SK-N-SH (cell line): ENCODE data around the gene HECTD4. TPM values are rescaled to one million over a fixed set of nuclear protein-coding genes. Genes with fewer than 3 reads are reported as not detected.

ENCODE experiments used
- CTCF ChIA-PET: fragments of 300-600, 350-600 bp; formaldehyde crosslinking; extraction: SDS; loops from one replicate; lab custom pipeline; 2021; lab: Yijun Ruan, JAX
- POLR2A ChIA-PET: fragments of 350-600 bp; sonication (Branson Sonifier 250); formaldehyde crosslinking; extraction: SDS; loops from one replicate; lab custom pipeline; 2020; ENCODE audit warnings: antibody characterized with exemption, inconsistent platforms; lab: Yijun Ruan, JAX
- DNase-seq: peaks from one replicate; pipeline ENCODE4 v3.0.0; 2012
- H2AFZ ChIP-seq: fragments of 200-600 bp; sonication (generic); 2 replicates; pipeline ENCODE4 v1.8.1; 2016; ENCODE audit warnings: antibody characterized with exemption, mild to moderate bottlenecking, low read depth
- H3F3A ChIP-seq: fragments of 200-600 bp; sonication (generic); replicated peaks from 2 replicates; pipeline ENCODE3; 2016; ENCODE audit warnings: antibody characterized with exemption, mild to moderate bottlenecking; ENCODE audit not compliant: insufficient read depth
- H3K27ac ChIP-seq, 2 experiments: fragments of 200-500 bp in 1 of 2; fragments of 200-600 bp in 1 of 2; sonication (Bioruptor generic) in 1 of 2; sonication (generic), shearing (Covaris generic) in 1 of 2; 2 replicates each; pipeline versions ENCODE4 v1.5.1 to v1.6.1; 2014 to 2016; ENCODE audit warnings: low read depth in 2 of 2, inconsistent platforms in 1 of 2, low read length in 1 of 2, mild to moderate bottlenecking in 1 of 2, mixed read lengths in 1 of 2
- H3K27me3 ChIP-seq: fragments of 200-600 bp; sonication (generic), shearing (Covaris generic); 2 replicates; pipeline ENCODE4 v1.6.1; 2016; ENCODE audit warnings: mixed run types; ENCODE audit not compliant: insufficient read depth
- H3K36me3 ChIP-seq, 2 experiments: fragments of 200-500 bp in 1 of 2; fragments of 200-600 bp in 1 of 2; sonication (Bioruptor generic) in 1 of 2; sonication (generic) in 1 of 2; replicated peaks in 1 of 2; 2 replicates each; pipeline versions ENCODE3 to v1.5.1; 2014 to 2016; ENCODE audit warnings: low read length in 1 of 2, mild to moderate bottlenecking in 1 of 2; ENCODE audit not compliant: insufficient read depth in 2 of 2, control insufficient read depth in 1 of 2
- H3K4me1 ChIP-seq, 2 experiments: fragments of 200-500 bp in 1 of 2; fragments of 200-600 bp in 1 of 2; sonication (Bioruptor generic) in 1 of 2; sonication (generic), shearing (Covaris generic) in 1 of 2; 2 replicates each; pipeline versions ENCODE4 v1.5.1 to v1.6.1; 2014 to 2016; ENCODE audit warnings: low read depth in 1 of 2, low read length in 1 of 2, mixed run types in 1 of 2; ENCODE audit not compliant: insufficient read depth in 2 of 2, control insufficient read depth in 1 of 2
- H3K4me2 ChIP-seq: fragments of 200-600 bp; sonication (generic), shearing (Covaris generic); 2 replicates; pipeline ENCODE4 v1.6.1; 2017; ENCODE audit warnings: mixed run types
- H3K4me3 ChIP-seq, 2 experiments: fragments of 200-500 bp in 1 of 2; fragments of 200-600 bp in 1 of 2; sonication (Bioruptor generic) in 1 of 2; sonication (generic), shearing (Covaris generic) in 1 of 2; 2 replicates each; pipeline versions ENCODE4 v1.5.1 to v1.8.1; 2014 to 2016; ENCODE audit warnings: low read depth in 2 of 2, inconsistent platforms in 1 of 2, low read length in 1 of 2, mild to moderate bottlenecking in 1 of 2, mixed read lengths in 1 of 2, moderate library complexity in 1 of 2
- H3K79me2 ChIP-seq: fragments of 200-600 bp; sonication (generic); 2 replicates; pipeline ENCODE4 v1.8.1; 2017; ENCODE audit warnings: mild to moderate bottlenecking; ENCODE audit not compliant: insufficient read depth
- H3K9ac ChIP-seq: fragments of 200-600 bp; sonication (generic); 2 replicates; pipeline ENCODE4 v1.6.1; 2017; ENCODE audit warnings: mixed run types
- H3K9me2 ChIP-seq: fragments of 200-600 bp; sonication (generic); 2 replicates; pipeline ENCODE4 v1.6.1; 2017; ENCODE audit warnings: mixed run types
- H3K9me3 ChIP-seq: fragments of 200-600 bp; sonication (generic); 2 replicates; pipeline ENCODE4 v1.6.1; 2017; ENCODE audit warnings: mixed run types, mild to moderate bottlenecking, moderate library complexity
- H4K20me1 ChIP-seq: fragments of 200-600 bp; sonication (generic); 2 replicates; pipeline ENCODE4 v1.6.1; 2017; ENCODE audit warnings: mild to moderate bottlenecking, mixed run types; ENCODE audit not compliant: insufficient read depth
- CHD2 ChIP-seq: fragments of 150-350 bp; IDR thresholded peaks from 2 replicates; pipeline ENCODE4 v1.6.1; 2018; ENCODE audit warnings: low read length; ENCODE audit not compliant: partially characterized antibody
- ELF1 ChIP-seq: IDR thresholded peaks from 2 replicates; pipeline ENCODE4 v1.4.0; 2012
- EP300 ChIP-seq, 2 experiments: IDR thresholded peaks; 2 replicates each; pipeline versions ENCODE4 v1.4.0 to v1.6.1; 2012; ENCODE audit warnings: borderline replicate concordance in 1 of 2, low read depth in 1 of 2, low read length in 1 of 2
- FOSL2 ChIP-seq: IDR thresholded peaks from 2 replicates; pipeline ENCODE4 v1.4.0; 2012; ENCODE audit warnings: low read depth, mild to moderate bottlenecking, moderate library complexity, borderline replicate concordance
- FOXJ3 ChIP-seq: sonication (generic); formaldehyde crosslinking; IDR thresholded peaks from 2 replicates; pipeline ENCODE4 v1.5.1; 2020; ENCODE audit warnings: mild to moderate bottlenecking, missing genetic modification reagents
- FOXM1 ChIP-seq: IDR thresholded peaks from 2 replicates; pipeline ENCODE4 v1.4.0; 2012; ENCODE audit warnings: low read depth, mild to moderate bottlenecking
- GABPA ChIP-seq: IDR thresholded peaks from 2 replicates; pipeline ENCODE4 v1.4.0; 2012; ENCODE audit warnings: low read depth, mild to moderate bottlenecking
- GATA2 ChIP-seq: sonication (generic); formaldehyde crosslinking; IDR thresholded peaks from 2 replicates; pipeline ENCODE4 v1.5.0; 2020; ENCODE audit warnings: mild to moderate bottlenecking, missing genetic modification reagents
- JUND ChIP-seq: IDR thresholded peaks from 2 replicates; pipeline ENCODE4 v1.4.0; 2012
- MEF2A ChIP-seq: IDR thresholded peaks from 2 replicates; pipeline ENCODE4 v1.4.0; 2012; ENCODE audit warnings: low read depth, borderline replicate concordance
- NFIC ChIP-seq: IDR thresholded peaks from 2 replicates; pipeline ENCODE4 v1.4.0; 2012; ENCODE audit warnings: borderline replicate concordance
- NRF1 ChIP-seq: IDR thresholded peaks from 2 replicates; pipeline ENCODE4 v1.6.1; 2012; ENCODE audit warnings: low read depth, mild to moderate bottlenecking, low read length
- TAF1 ChIP-seq: IDR thresholded peaks from 2 replicates; pipeline ENCODE4 v1.6.1; 2012; ENCODE audit warnings: low read depth, mild to moderate bottlenecking, low read length, moderate library complexity, borderline replicate concordance
- YY1 ChIP-seq: IDR thresholded peaks from 2 replicates; pipeline ENCODE4 v1.4.0; 2012; ENCODE audit warnings: low read depth, mild to moderate bottlenecking
- WGBS: methylation state at CpG from one replicate; pipeline ENCODE4 v1.1.6; 2017; ENCODE audit warnings: low lambda C conversion rate; 5-methylcytosine and 5-hydroxymethylcytosine counted together
- polyA plus RNA-seq, 3 experiments: library from polyadenylated mRNA; depleted of rRNA; stranded (reverse); fragments of >200 nt; gene quantifications; 2 replicates each; pipeline ENCODE4 v1.2.3, GENCODE V29; 2012
- TF ChIP-seq, protein P1 (sequence below): IDR thresholded peaks from 2 replicates; pipeline ENCODE4 v1.4.0; 2012; ENCODE audit warnings: low read depth
- TF ChIP-seq, protein P2 (sequence below): IDR thresholded peaks from 2 replicates; pipeline ENCODE4 v1.4.0; 2012; ENCODE audit warnings: low read depth, borderline replicate concordance
- TF ChIP-seq, protein P3 (sequence below): IDR thresholded peaks from 2 replicates; pipeline ENCODE4 v1.4.0; 2012; ENCODE audit warnings: low read depth, borderline replicate concordance
- TF ChIP-seq, protein P4 (sequence below): fragments of 150-350 bp; IDR thresholded peaks from 2 replicates; pipeline ENCODE4 v1.6.1; 2016; ENCODE audit warnings: mild to moderate bottlenecking, low read depth, low read length
- TF ChIP-seq, protein P5 (sequence below): IDR thresholded peaks from 2 replicates; pipeline ENCODE4 v1.6.1; 2012; ENCODE audit warnings: mild to moderate bottlenecking, low read depth, low read length, moderate library complexity

The HECTD4 gene
- polyA plus RNA-seq, 1 of the 3 experiments (the other 2 are of a cell fraction), result 14.6 TPM

DNA sequence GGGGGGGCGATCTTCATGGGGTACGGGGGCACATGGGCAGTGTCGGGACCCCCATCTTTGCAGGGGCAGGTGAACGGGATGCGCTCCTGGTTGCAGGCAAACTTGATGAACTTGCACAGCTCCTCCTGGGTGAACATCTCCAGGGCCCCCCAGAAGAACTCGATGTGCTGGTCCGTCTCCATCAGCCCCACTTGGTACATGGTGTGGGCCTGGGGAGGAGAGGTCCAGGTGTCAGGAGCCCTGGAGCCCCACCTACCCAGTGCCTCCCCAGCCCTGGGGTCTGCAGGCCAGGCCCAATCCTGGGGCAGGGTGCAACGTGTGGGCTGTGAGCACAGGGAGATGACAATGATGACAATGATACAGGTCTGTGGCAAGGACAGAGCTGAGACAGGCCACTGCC is 219.2 kb downstream of the HECTD4 start (continued):
- no peak for TF ChIP-seq MEF2A
- TF ChIP-seq, all 33 proteins: peak for 0

DNA sequence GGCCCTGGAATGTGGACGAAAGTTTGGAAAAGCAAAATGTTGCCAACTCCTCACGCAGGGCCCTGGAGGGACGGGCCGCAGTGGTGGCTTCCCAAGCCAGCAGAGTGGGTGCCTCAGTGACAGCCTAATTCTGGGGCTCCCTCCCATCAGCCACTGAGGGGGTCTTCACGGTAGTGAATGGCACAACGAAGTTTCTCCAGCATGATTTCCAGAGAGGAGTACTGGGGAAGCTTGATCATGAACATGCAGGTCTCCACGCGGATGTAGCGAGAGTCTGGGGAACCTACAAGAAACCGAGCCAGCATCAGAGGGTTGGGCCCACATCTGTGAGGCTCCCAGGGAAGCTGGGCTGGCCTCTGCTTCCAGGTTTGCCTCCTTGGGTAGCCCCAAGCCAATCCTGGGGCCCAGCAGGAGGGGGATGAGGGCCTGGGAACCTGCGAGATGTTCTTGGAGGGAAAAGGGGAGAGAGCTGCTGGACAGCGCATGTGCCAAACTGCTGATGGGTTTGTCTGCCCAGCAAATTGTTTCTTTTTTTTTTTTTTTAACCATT is 219.9 kb downstream of the HECTD4 start:
- Histone ChIP-seq H3K27ac (no peak overlapping the region), H3K4me2 (no peak overlapping the region), H3K4me3 (no peak overlapping the region), H3K9ac (no peak overlapping the region), H3K27me3 (no peaks in the 10 kb centered on the region), H4K20me1 (no peaks in the 10 kb centered on the region), H3K79me2 (no peaks in the 10 kb centered on the region), H3F3A (no peaks in the 10 kb centered on the region), H3K4me1 (no peaks in the 10 kb centered on the region), H3K36me3 (peaks cover 10 to 44% of the 10 kb centered on the region in 2 experiments), H3K9me2 (no peaks in the 10 kb centered on the region), H3K9me3 (no peaks in the 10 kb centered on the region), H2AFZ (no peak overlapping the region)
- WGBS, result 96% methylated on average over 8 of the region's 12 CpGs
- TF ChIP-seq JUND (no peak), ELF1 (no peak), FOXM1 (no peak), TAF1 (no peak), EP300 (IDR thresholded peaks at IDR 0.05; ENCODE audit: borderline replicate concordance in 1 of 2, low read depth in 1 of 2, low read length in 1 of 2) (no peak), GABPA (no peak), NRF1 (no peak), YY1 (no peak), MEF2A (no peak), NFIC (no peak)
- TF ChIP-seq, protein P1, sequence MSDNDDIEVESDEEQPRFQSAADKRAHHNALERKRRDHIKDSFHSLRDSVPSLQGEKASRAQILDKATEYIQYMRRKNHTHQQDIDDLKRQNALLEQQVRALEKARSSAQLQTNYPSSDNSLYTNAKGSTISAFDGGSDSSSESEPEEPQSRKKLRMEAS, result no peak
- ChIA-PET CTCF (no interaction called here), POLR2A (no interaction called here)
- DNase-seq, result no peak

DNA sequence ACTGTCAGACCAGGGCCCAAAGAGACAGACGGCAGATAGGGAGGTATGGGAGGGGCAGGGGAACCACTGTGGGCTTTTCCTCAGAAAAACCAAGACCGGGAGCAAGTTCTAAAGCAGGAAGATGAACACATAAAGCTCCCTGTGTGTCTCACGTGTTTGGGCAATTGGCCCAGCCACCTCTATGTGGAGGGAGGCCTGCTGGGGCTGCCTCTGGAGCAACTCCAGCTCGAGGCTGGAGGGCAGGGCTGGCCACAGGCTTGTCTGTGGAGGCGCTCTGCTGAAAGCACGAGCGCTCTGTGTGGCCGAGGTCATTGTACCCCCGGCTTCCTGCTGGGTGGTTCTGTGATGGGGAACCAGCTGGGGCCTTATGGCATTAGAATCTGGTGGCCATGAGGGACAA is 220.5 kb downstream of the HECTD4 start:
- no peak overlapping the region for H2AFZ ChIP-seq
- no peaks in the 10 kb centered on the region for H3K9me2 ChIP-seq
- no peak overlapping the region for H3K4me2 ChIP-seq
- 79% methylated on average over 9 of the region's 9 CpGs for WGBS
- CTCF ChIA-PET, result no interaction called here
- no peaks in the 10 kb centered on the region for H3K4me1 ChIP-seq
- DNase-seq, result no peak
- H3K27ac ChIP-seq, result no peak overlapping the region
- no peaks in the 10 kb centered on the region for H3K9me3 ChIP-seq
- H3F3A ChIP-seq, result no peaks in the 10 kb centered on the region
- H3K9ac ChIP-seq, result no peak overlapping the region
- H3K79me2 ChIP-seq, result no peaks in the 10 kb centered on the region
- peaks cover 15 to 44% of the 10 kb centered on the region in 2 experiments for H3K36me3 ChIP-seq
- no peaks in the 10 kb centered on the region for H4K20me1 ChIP-seq
- H3K27me3 ChIP-seq, result no peaks in the 10 kb centered on the region
- no peak overlapping the region for H3K4me3 ChIP-seq
- POLR2A ChIA-PET, result no interaction called here
- TF ChIP-seq CHD2 (no peak), FOXJ3 (CRISPR knock-in tag) (no peak), EP300 (IDR thresholded peaks at IDR 0.05; ENCODE audit: borderline replicate concordance in 1 of 2, low read depth in 1 of 2, low read length in 1 of 2) (no peak), MEF2A (no peak), ELF1 (no peak), FOSL2 (no peak), TAF1 (no peak), YY1 (no peak), GABPA (no peak), GATA2 (no peak)
- TF ChIP-seq, protein P2, sequence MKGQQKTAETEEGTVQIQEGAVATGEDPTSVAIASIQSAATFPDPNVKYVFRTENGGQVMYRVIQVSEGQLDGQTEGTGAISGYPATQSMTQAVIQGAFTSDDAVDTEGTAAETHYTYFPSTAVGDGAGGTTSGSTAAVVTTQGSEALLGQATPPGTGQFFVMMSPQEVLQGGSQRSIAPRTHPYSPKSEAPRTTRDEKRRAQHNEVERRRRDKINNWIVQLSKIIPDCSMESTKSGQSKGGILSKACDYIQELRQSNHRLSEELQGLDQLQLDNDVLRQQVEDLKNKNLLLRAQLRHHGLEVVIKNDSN, result no peak
- TF ChIP-seq, protein P3, sequence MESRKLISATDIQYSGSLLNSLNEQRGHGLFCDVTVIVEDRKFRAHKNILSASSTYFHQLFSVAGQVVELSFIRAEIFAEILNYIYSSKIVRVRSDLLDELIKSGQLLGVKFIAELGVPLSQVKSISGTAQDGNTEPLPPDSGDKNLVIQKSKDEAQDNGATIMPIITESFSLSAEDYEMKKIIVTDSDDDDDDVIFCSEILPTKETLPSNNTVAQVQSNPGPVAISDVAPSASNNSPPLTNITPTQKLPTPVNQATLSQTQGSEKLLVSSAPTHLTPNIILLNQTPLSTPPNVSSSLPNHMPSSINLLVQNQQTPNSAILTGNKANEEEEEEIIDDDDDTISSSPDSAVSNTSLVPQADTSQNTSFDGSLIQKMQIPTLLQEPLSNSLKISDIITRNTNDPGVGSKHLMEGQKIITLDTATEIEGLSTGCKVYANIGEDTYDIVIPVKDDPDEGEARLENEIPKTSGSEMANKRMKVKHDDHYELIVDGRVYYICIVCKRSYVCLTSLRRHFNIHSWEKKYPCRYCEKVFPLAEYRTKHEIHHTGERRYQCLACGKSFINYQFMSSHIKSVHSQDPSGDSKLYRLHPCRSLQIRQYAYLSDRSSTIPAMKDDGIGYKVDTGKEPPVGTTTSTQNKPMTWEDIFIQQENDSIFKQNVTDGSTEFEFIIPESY, result no peak
- TF ChIP-seq, protein P4, sequence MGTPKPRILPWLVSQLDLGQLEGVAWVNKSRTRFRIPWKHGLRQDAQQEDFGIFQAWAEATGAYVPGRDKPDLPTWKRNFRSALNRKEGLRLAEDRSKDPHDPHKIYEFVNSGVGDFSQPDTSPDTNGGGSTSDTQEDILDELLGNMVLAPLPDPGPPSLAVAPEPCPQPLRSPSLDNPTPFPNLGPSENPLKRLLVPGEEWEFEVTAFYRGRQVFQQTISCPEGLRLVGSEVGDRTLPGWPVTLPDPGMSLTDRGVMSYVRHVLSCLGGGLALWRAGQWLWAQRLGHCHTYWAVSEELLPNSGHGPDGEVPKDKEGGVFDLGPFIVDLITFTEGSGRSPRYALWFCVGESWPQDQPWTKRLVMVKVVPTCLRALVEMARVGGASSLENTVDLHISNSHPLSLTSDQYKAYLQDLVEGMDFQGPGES, result no peak
- TF ChIP-seq, protein P5, sequence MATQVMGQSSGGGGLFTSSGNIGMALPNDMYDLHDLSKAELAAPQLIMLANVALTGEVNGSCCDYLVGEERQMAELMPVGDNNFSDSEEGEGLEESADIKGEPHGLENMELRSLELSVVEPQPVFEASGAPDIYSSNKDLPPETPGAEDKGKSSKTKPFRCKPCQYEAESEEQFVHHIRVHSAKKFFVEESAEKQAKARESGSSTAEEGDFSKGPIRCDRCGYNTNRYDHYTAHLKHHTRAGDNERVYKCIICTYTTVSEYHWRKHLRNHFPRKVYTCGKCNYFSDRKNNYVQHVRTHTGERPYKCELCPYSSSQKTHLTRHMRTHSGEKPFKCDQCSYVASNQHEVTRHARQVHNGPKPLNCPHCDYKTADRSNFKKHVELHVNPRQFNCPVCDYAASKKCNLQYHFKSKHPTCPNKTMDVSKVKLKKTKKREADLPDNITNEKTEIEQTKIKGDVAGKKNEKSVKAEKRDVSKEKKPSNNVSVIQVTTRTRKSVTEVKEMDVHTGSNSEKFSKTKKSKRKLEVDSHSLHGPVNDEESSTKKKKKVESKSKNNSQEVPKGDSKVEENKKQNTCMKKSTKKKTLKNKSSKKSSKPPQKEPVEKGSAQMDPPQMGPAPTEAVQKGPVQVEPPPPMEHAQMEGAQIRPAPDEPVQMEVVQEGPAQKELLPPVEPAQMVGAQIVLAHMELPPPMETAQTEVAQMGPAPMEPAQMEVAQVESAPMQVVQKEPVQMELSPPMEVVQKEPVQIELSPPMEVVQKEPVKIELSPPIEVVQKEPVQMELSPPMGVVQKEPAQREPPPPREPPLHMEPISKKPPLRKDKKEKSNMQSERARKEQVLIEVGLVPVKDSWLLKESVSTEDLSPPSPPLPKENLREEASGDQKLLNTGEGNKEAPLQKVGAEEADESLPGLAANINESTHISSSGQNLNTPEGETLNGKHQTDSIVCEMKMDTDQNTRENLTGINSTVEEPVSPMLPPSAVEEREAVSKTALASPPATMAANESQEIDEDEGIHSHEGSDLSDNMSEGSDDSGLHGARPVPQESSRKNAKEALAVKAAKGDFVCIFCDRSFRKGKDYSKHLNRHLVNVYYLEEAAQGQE, result no peak
